GM19025 (cell line): Measurements from ENCODE around the gene NRXN3.

Experiments used
- ATAC-seq: cut with Tn5 transposase; IDR thresholded peaks from one replicate; pipeline ENCODE4 v1.9.1; 2021; ENCODE audit warnings: mild to moderate bottlenecking, low read depth, moderate library complexity; ENCODE audit not compliant: unreplicated experiment

The NRXN3 gene

DNA sequence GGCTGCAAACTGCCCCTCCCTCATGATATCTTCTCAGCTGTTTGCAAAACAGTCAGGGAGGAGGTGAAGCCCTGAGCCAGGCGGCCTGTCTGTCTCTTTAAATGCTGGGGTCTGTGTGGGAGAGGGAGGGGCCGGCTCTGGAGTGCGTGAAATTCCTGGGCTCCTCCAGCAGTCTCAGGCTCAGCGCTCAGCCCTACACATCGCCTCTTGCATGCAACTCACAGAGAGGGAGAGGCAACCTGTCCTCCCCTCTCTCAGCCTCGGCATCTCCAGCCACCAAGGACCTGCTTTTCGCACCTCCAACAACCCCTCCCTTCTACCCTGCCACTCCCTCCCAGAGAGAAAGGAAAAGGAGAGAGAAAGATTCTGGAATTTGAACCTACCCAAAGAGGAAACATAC, at the start of gene NRXN3:
Gene NRXN3 (plus strand): TSS at position 171 of the 400 bp plus-strand sequence. CDS start 72,721 bp downstream, outside the sequence.
- no peak for ATAC-seq

DNA sequence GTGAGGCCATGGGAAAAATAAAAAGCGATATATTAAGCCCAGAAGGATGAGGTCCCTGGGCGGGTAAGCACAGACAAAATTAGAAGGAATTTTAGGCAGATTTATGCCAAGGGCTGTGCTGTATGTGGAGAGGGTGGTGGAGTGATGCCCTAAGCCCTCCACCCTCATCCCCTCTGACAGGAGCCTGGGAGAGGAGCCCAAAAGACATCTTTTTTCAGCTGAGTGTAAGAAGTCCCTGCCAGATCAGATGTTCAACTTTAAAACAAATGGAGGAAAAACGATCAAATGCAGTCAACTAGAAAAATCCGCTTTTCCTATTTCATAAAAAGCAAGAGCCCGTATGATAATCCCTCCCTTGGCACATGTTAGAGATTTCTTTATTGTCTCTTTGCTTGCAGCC, 47.7 kb upstream of the NRXN3 start:
- no peak for ATAC-seq

DNA sequence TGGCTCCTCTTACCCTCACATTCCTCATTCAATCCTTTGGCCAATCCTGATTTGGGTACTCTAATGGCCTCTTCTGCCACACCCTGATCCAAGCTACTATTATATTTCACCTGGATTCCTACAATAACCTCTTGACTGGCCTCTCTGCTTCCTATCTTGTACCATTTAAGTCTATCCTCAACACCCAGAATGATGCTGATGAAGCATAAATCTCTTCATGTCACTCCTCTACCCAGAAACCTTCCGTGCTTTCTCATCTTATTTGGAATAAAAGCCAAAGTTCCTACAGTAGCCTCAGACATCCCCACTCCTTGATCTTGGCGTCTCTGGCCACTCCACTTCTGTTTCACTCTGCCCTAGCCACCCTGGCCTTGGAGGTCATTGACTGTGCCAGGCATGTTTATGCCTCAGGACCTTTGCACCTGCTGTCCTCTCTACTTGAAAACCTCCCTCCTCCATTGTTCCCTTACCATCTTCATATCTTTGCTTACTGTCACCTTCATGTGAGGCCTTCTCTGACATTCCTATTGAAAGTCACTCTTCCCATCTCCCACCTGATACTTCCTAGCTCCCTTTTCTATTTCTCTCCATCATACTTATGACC, 46.4 kb upstream of the NRXN3 start:
- ATAC-seq, result no peak

GRCh38 chr14:78127961-78128360, 42.2 kb upstream of the NRXN3 start:
- ATAC-seq, result no peak

DNA sequence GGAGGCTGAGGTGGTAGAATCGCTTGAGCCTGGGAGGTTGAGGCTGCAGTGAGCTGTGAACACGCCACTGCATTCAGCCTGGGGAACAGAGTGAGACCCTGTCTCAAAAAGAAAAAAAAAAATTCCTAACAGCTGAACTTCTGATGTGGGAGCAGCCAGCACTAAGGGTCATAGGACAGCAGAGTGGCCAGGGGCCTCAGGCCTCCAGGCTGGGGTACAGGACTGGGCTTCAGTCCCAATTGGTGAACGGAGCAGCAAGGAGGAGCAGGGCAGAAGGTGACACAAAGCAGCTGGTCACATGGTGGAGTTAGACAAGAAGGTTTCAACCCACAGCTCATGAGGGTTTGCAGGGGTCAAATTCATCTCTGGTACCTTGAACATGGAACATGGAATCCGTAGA, 40.8 kb upstream of the NRXN3 start:
- no peak for ATAC-seq

DNA sequence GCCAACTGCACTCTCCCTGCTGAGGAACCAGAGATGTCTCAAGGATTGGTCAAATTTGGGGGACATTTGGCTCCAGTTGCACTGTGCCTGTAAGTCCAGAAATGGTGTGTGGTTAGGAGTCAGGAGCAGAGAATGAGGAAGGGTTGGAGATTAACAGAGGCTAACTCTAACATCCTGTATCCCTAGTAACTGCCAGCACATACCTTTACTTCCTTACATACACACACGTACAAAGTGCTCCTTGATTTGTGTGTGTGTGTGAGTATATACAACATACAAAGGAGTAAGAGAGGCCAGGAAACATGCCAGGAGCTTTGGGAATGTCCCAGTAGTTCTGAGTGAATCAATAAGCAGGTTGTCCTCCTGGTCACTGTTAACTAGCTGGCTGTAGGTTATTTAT, 39.8 kb upstream of the NRXN3 start:
- ATAC-seq, result no peak

DNA sequence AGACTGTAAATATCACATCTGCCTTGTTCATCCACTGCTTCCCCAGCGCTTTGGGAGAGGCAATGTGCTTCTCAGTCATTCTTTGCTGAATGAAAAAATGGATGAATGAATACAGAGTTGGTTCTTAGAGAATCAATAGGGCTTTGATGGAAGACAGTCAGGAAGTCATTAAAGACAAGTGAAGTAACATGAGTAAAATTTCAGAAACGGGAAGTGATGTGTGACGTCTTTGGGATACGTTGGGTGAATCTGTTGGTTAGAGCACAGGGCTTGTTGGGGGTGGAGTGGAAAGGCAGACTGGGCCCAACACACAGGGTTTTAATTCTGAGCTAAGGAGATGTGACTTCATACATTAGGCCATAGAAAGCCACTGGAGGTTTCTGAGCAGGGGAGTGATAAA, 39.0 kb upstream of the NRXN3 start:
- ATAC-seq, result no peak

GRCh38 chr14:78131616-78132015, 38.6 kb upstream of the NRXN3 start:
- ATAC-seq, result no peak

- no peak for ATAC-seq
Measured at GRCh38 chr14:78135450-78135891, 34.7 kb upstream of the NRXN3 start.

DNA sequence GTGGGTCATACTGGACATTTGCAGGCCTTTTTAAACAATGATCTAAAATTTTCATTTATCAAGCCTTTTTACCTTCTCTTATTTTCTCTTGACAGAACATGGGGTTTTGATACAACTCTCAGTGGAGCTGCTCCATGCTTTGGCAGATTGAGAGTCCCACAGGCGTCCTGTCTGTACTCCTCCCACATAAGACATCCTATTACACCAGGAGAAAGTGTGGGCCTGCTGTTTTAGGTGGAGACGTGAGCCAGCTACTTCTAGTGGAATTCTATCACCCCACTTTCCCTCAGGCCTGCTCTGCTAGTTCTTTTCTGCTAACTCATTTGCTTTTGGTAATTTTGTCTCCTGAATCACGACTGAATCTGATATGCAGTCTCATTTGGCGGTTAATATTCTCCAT, 33.5 kb upstream of the NRXN3 start:
- no peak for ATAC-seq

DNA sequence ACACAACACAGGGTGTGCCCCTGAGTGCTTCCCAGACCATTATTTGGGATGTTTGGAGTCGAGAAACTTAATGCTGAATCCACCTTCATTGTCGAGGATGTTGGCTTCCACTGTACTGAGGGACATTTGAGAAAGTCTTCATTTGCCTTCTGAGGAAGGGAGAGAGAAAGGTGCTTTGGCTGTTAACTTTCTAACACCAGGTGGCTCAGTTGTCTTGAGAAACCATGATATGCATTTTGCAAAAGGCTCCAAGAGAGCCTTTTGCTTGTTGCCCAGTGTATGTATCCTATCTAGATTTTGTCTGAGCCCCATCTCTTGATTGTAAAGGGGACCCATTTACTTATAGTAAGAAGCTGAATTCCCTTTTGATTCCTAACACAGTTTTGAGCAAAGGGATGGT, 28.6 kb upstream of the NRXN3 start:
- ATAC-seq, result no peak

- no peak for ATAC-seq
Measured at GRCh38 chr14:78142998-78143397, 27.2 kb upstream of the NRXN3 start.

GRCh38 chr14:78143489-78144145, 26.6 kb upstream of the NRXN3 start:
- ATAC-seq, result no peak

GRCh38 chr14:78152201-78153063, 17.7 kb upstream of the NRXN3 start:
- ATAC-seq, result no peak

GRCh38 chr14:78153064-78153341, 17.2 kb upstream of the NRXN3 start:
- no peak for ATAC-seq

GRCh38 chr14:78154827-78155226, 15.3 kb upstream of the NRXN3 start:
- ATAC-seq, result no peak

DNA sequence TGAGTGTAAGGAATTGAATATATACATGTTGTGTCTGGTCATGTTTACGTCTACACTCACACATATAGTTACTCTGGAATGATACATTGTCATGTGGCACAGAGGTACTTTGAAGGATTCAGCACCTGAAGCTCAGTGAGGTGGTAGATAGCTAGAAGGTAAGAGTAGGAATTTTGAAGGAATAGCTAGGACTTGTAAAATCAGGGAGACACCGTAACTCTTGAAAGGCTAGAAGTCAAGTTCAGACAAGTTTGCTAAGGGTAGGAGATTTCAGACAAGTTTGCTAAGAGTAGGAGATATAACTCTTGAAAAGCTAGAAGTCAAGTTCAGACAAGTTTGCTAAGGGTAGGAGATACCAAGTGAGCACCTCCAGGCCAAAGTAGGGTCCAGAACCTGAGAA, 14.0 kb upstream of the NRXN3 start:
- no peak for ATAC-seq

DNA sequence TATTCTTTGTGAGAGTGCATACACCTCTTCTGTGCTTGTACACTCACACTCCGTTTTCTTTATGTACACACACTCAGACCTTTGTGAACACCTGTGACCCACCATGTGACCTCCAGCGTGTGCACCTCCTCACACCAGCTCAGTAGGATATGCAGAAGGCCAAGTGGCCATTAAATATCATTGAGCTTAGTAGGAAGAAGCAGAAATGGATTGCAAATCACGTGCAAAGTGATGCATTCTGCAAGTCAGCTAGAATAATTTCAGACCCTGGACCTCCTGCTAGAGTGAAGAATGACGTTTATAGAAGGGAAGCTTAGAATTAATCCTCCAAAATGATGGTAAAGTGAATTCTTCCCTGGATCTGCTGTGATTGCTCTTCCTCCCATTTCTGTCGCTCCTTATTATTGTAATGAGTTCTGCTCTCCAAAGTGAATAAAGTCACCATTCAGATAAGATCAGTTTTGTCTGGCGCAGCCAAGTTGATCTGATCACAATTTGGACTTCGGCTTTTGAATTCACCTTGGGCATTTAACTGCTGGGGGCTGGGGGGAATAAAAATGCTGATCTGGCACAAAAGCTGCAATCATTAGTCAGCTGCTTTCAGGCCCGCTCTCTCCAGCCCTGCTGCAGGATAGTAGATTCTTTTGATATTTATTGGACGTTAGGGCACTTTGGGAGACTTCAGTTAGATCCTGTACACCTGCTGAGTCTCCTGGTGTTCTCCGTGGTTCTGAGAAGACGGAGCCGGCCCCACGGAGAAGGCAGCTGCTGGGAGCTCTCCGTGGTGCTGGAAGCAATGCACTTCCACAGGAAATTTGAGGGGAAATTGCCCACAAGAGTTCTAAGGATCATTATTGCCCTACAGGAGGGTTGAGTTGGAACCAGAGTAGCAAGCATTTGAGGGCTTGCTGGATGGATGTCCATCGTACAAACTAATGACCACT, 12.4 kb upstream of the NRXN3 start:
- ATAC-seq, result no peak

DNA sequence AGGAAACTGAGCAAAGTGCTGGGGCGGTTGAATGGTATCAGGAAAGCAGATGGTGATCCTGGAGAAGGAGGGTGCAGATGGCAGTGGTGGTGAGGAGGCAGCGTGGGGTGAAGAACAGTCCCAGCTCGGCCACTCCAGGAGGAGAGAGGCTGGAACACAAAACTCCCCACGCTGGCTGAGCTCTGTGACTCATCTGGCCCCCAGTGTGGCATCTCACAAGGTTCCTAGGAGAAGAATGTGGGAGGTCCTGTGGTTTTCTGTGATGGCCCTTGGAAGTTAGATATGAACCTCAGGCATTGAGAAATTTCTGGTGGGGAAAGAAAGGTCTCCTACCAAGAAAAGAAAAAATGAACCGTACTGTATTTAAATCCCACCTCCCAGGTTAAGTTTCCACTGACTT, 8.0 kb upstream of the NRXN3 start:
- no peak for ATAC-seq

DNA sequence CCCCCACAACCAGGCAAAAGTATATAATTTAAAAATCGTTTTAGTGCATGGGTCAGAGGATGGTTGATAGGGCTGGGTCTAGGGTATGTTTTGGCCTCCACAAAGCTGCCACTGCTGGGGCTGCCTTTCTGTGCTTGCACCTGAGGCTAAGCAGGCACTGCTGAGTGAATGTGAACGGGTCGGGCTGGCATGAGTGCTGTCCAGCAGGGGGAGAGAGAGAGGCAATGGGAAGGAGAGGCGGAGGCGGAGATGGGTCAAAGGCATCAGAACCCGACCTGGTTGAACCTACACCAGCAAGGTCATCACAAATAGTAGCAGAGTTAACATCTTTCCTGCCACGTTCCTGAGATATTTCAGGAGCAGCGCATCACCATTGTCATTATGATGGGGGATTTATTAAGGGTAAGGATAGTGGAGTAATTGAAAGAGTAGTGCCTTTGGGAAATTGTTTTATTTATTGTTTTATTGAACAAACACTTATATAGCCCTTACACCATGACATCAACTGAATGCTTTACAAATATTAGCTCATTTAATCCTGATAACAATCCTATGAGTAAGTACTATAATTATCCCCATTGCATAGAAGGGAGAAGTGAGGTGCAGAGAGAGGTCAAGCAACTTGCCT, 5.8 kb upstream of the NRXN3 start:
- no peak for ATAC-seq
